Esophagus (tissue), 2 donors: Measurements from ENCODE around the gene G3BP2. TPM values are rescaled to one million over a fixed set of nuclear protein-coding genes. Genes with fewer than 3 reads are reported as not detected.

Source experiments
- H3K27ac ChIP-seq, 2 donors: one replicate each; pipeline ENCODE4 v1.5.1; 2013; ENCODE audit warnings: low read depth in 2 of 2, mild to moderate bottlenecking in 2 of 2, inconsistent platforms in 1 of 2, low read length in 1 of 2, moderate library complexity in 1 of 2
- H3K27me3 ChIP-seq, 2 donors: one replicate each; pipeline ENCODE4 v1.6.1; 2013; ENCODE audit warnings: low read length in 2 of 2, control low read depth in 1 of 2, mild to moderate bottlenecking in 1 of 2; ENCODE audit not compliant: insufficient read depth in 2 of 2, control insufficient read depth in 1 of 2
- H3K36me3 ChIP-seq, 2 donors: one replicate each; pipeline ENCODE4 v1.6.1; 2013; ENCODE audit warnings: low read length in 1 of 2; ENCODE audit not compliant: control insufficient read depth in 2 of 2, insufficient read depth in 2 of 2
- H3K4me1 ChIP-seq, 2 donors: one replicate each; pipeline ENCODE4 v1.6.1; 2013; ENCODE audit warnings: low read length in 1 of 2; ENCODE audit not compliant: control insufficient read depth in 2 of 2, insufficient read depth in 2 of 2
- H3K4me3 ChIP-seq, 2 donors: one replicate each; pipeline ENCODE4 v1.5.1; 2013; ENCODE audit warnings: low read length in 2 of 2, mild to moderate bottlenecking in 2 of 2, low read depth in 1 of 2, moderate library complexity in 1 of 2
- H3K9me3 ChIP-seq, 2 donors: one replicate each; pipeline ENCODE4 v1.6.1; 2013; ENCODE audit warnings: mild to moderate bottlenecking in 2 of 2, low read depth in 1 of 2, low read length in 1 of 2, moderate library complexity in 1 of 2; ENCODE audit not compliant: control insufficient read depth in 2 of 2, insufficient read depth in 1 of 2
- WGBS, 2 donors: extraction: QIAGEN DNeasy Blood & Tissue Kit; methylation state at CpG; one replicate each; pipeline ENCODE4 v1.1.7; 2013; 5-methylcytosine and 5-hydroxymethylcytosine counted together
- polyA plus RNA-seq, 2 donors: library from polyadenylated mRNA; stranded (reverse); fragments of 200-250 nt; gene quantifications; one replicate each; pipeline ENCODE4 v1.2.3, GENCODE V29; 2013
- donor health status: healthy with polysubstance abuse.
- donor health status: Bipolar disorder and iron deficiency.

The G3BP2 gene
- polyA plus RNA-seq, 2 donors = 8.4 to 28.2 TPM

GRCh38 chr4:75655562-75655961 is 17.6 kb downstream of the G3BP2 start:
- H3K36me3 ChIP-seq = peaks cover 4 to 5% of the 10 kb centered on the region in 2 donors
- no peak overlapping the region for H3K27ac ChIP-seq
- no peak overlapping the region for H3K4me3 ChIP-seq
- 77 to 80% methylated on average over 2 of the region's 2 CpGs for WGBS, 2 donors
- H3K9me3 ChIP-seq = no peaks in the 10 kb centered on the region
- no peaks in the 10 kb centered on the region for H3K4me1 ChIP-seq
- H3K27me3 ChIP-seq = no peaks in the 10 kb centered on the region

DNA sequence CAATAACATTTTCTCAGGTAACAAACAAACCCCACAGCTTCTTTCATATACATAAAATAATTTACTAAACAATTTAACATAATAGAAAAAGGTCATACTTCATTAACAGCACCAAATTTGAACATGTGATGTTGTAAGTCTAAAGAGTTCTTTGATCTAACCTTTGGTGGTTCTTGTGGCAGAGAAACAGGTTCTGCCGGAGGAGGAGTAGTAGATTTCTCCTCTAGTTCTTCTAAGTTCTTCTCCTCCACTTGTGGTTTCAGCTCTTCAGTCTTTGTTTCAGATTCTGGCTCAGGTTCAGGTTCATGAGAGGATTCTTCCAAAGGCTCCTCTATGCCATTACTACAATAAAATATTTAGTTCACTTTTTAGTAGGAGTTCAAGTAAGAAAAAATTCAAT is 18.3 kb downstream of the G3BP2 start:
- Histone ChIP-seq H3K9me3 (no peaks in the 10 kb centered on the region), H3K4me1 (no peaks in the 10 kb centered on the region), H3K36me3 (peaks cover 4 to 5% of the 10 kb centered on the region in 2 donors), H3K27ac (no peak overlapping the region), H3K27me3 (no peaks in the 10 kb centered on the region), H3K4me3 (no peak overlapping the region)
- 56 to 65% methylated on average over 1 of the region's 1 CpG for WGBS, 2 donors

DNA sequence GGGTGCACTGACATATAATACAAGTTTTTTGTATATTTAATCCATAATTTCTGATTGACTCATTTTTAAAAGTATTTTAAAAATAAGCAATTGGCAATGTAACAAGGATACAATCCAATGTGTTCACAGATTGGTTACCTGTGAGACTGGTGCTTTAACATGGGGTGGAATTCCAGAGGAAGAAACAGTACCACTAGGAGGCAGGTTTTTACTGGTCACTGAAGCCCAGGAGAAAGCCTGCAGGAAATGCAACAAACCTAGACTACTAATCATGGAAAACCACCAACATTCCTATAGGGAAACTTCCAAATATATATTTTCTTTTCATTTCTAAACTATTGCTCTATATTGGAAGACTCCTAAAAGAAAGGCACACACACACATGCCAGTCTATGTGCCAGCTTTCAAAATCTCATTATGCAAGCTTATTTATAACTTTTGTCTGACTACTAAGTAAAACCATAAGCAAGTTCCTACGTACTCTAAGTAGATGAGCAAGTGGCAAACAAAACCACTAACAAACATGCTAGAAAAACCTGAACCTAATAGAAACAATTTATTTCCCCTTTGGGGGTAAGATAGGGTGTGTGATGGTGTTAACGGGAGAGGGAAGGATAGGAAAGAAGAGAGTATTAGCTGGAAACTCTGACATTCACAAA is 19.2 kb downstream of the G3BP2 start:
- no peak overlapping the region for H3K4me3 ChIP-seq
- H3K27ac ChIP-seq = no peak overlapping the region
- no peaks in the 10 kb centered on the region for H3K9me3 ChIP-seq
- WGBS, 2 donors = 70 to 76% methylated on average over 2 of the region's 2 CpGs
- no peaks in the 10 kb centered on the region for H3K4me1 ChIP-seq
- H3K36me3 ChIP-seq = peaks cover 4 to 5% of the 10 kb centered on the region in 2 donors
- H3K27me3 ChIP-seq = no peaks in the 10 kb centered on the region

DNA sequence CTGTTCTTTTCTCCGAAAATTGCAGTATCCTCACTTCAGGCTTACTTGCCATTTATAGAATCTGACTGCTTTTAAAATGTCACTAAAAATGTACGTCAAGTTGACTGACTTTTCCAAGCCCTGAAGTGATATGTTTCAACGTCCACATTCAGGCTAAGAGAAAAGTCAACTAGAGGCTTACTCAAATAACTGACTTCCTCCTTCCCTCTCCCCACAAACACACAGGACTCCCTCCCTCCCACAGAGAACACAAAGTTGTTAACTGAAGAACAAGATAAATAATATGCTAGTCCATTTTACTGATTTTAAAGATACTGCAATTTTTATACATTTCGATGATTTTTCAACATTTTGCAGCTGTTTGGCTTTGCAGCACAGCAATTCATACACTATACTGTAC is 29.1 kb downstream of the G3BP2 start:
- H3K27ac ChIP-seq = no peak overlapping the region
- H3K9me3 ChIP-seq = no peaks in the 10 kb centered on the region
- H3K27me3 ChIP-seq = no peaks in the 10 kb centered on the region
- peaks cover 7 to 10% of the 10 kb centered on the region in 2 donors for H3K36me3 ChIP-seq
- WGBS, 2 donors = 68 to 69% methylated on average over 4 of the region's 4 CpGs
- no peaks in the 10 kb centered on the region for H3K4me1 ChIP-seq
- no peak overlapping the region for H3K4me3 ChIP-seq

- 74 to 75% methylated on average over 3 of the region's 3 CpGs for WGBS, 2 donors
- Histone ChIP-seq H3K36me3 (peaks cover 7 to 10% of the 10 kb centered on the region in 2 donors), H3K27ac (no peak overlapping the region), H3K27me3 (no peaks in the 10 kb centered on the region), H3K4me3 (no peak overlapping the region), H3K4me1 (no peaks in the 10 kb centered on the region), H3K9me3 (no peaks in the 10 kb centered on the region)
Measured at GRCh38 chr4:75643651-75644050, 29.6 kb downstream of the G3BP2 start.

- Histone ChIP-seq H3K4me1 (peaks cover 0 to 4% of the 10 kb centered on the region in 2 donors), H3K4me3 (no peak overlapping the region), H3K36me3 (no peaks in the 10 kb centered on the region), H3K27ac (no peak overlapping the region), H3K9me3 (no peaks in the 10 kb centered on the region), H3K27me3 (no peaks in the 10 kb centered on the region)
- WGBS, 2 donors = 96% methylated on average over 7 of the region's 7 CpGs
Measured at GRCh38 chr4:75639124-75639695, 34.0 kb downstream of the G3BP2 start.

DNA sequence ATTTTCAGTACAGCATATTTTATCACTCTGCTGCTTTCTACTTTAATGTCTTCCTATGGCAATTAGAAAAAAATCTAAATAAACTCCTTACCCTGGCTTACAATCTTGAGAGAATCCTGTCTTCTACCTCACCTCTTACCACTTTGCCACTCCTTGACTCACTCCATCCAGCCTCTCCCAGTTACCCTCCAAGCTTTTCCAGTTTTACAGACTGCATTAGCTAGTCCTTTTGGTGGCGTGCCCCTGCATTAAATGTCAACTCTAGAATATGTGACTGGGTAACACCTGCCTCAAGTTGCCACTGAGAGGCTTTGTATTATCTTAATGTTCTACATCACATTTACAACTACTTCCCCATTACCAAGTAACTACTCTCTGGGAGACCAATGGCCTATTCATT is 35.4 kb downstream of the G3BP2 start:
- H3K36me3 ChIP-seq = no peaks in the 10 kb centered on the region
- H3K27me3 ChIP-seq = no peaks in the 10 kb centered on the region
- no peak overlapping the region for H3K27ac ChIP-seq
- WGBS, 2 donors = 84 to 95% methylated on average over 1 of the region's 1 CpG
- no peaks in the 10 kb centered on the region for H3K9me3 ChIP-seq
- H3K4me1 ChIP-seq = peaks cover 0 to 4% of the 10 kb centered on the region in 2 donors
- no peak overlapping the region for H3K4me3 ChIP-seq

DNA sequence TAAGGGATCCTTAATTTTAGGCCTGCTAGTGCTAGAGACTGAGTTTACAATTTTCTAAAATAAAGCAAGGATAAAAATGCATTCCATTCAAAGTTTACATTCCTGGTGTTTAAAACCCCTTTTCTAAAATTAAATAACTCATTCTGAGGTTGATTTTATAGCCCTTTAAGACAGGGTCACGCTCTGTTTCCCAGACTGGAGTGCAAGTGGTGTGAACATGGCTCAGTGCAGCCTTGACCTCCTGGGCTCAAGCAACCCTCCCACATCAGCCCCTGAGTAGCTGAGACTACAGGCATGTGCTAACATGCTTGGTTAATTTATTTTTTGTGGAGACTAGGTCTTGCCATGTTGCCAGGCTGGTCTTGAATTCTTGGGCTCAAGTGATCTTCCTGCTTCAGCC is 36.0 kb downstream of the G3BP2 start:
- H3K36me3 ChIP-seq = no peaks in the 10 kb centered on the region
- H3K9me3 ChIP-seq = no peaks in the 10 kb centered on the region
- peak overlapping the region in 1 of 2 donors; percentile 0 for H3K27ac ChIP-seq
- WGBS, 2 donors = 76 to 77% methylated on average over 1 of the region's 1 CpG
- H3K4me3 ChIP-seq = no peak overlapping the region
- H3K4me1 ChIP-seq = peaks cover 0 to 4% of the 10 kb centered on the region in 2 donors
- H3K27me3 ChIP-seq = no peaks in the 10 kb centered on the region

DNA sequence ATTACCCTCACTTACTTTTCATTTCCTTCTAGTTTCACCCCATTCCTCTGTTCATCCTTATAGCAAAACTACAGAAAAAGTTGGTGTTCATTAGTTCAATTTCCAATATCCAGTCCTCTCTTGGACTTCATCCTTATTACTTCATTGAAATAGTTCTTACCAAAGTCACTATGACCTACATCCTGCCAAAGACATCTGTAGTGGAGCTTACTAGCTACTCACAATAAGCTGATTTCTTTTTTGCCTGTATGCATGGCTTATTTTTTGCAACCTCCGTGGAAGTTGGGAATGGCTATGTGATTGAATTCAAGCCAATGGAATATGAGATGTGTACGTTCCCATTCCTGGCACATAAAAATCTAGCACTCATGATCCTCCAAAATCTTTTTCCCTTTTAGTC is 38.3 kb downstream of the G3BP2 start:
- Histone ChIP-seq H3K27me3 (no peaks in the 10 kb centered on the region), H3K36me3 (no peaks in the 10 kb centered on the region), H3K4me1 (peaks cover 0 to 13% of the 10 kb centered on the region in 2 donors), H3K4me3 (no peak overlapping the region), H3K27ac (no peak overlapping the region), H3K9me3 (no peaks in the 10 kb centered on the region)
- WGBS, 2 donors = 62 to 82% methylated on average over 2 of the region's 2 CpGs

GRCh38 chr4:75634281-75634680 is 38.9 kb downstream of the G3BP2 start:
- no peaks in the 10 kb centered on the region for H3K36me3 ChIP-seq
- no peaks in the 10 kb centered on the region for H3K9me3 ChIP-seq
- 61 to 67% methylated on average over 3 of the region's 3 CpGs for WGBS, 2 donors
- H3K27me3 ChIP-seq = no peaks in the 10 kb centered on the region
- H3K4me1 ChIP-seq = peaks cover 0 to 14% of the 10 kb centered on the region in 2 donors
- H3K27ac ChIP-seq = no peak overlapping the region
- H3K4me3 ChIP-seq = no peak overlapping the region
